ENCODE measurements around the gene MCRIP2.
A peak's percentile ranks its signal among the peaks of the same experiment; 100 is the strongest.

The MCRIP2 gene

GRCh38 chr16:631808-632358 is 9.7 kb upstream of the MCRIP2 start:
- DNase-seq (ENCODE audit: low spot score), result no peak

- DNase-seq (ENCODE audit: low spot score), result no peak
Measured at GRCh38 chr16:632486-633335, 8.9 kb upstream of the MCRIP2 start.

GRCh38 chr16:633336-634050 is 8.1 kb upstream of the MCRIP2 start:
- no peak for DNase-seq (ENCODE audit: low spot score)

GRCh38 chr16:634051-634670 is 7.5 kb upstream of the MCRIP2 start:
- DNase-seq (ENCODE audit: low spot score), result no peak

GRCh38 chr16:634996-635395 is 6.6 kb upstream of the MCRIP2 start:
- DNase-seq (ENCODE audit: low spot score), result no peak

GRCh38 chr16:635573-636205 is 5.9 kb upstream of the MCRIP2 start:
- no peak for DNase-seq (ENCODE audit: low spot score)

GRCh38 chr16:636206-637080 is 5.2 kb upstream of the MCRIP2 start, which contains the start of gene METTL26:
Gene METTL26, minus strand, starts transcription at chr16:636305. Its CDS starts 15 bp downstream, at chr16:636290.
- peak; percentile 94 for DNase-seq (ENCODE audit: low spot score)

GRCh38 chr16:637081-638018 is 4.3 kb upstream of the MCRIP2 start:
- peak; percentile 86 for DNase-seq (ENCODE audit: low spot score)

- no peak for DNase-seq (ENCODE audit: low spot score)
Measured at GRCh38 chr16:638034-638543, 3.5 kb upstream of the MCRIP2 start.

- DNase-seq (ENCODE audit: low spot score), result no peak
Measured at GRCh38 chr16:638836-639235, 2.8 kb upstream of the MCRIP2 start.

- DNase-seq (ENCODE audit: low spot score), result no peak
Measured at GRCh38 chr16:640614-641013, 1.0 kb upstream of the MCRIP2 start.

GRCh38 chr16:642189-643049 is 791 bp downstream of the MCRIP2 start:
- DNase-seq (ENCODE audit: low spot score), result no peak

GRCh38 chr16:643050-643368 is 1.4 kb downstream of the MCRIP2 start:
- DNase-seq (ENCODE audit: low spot score), result no peak

- no peak for DNase-seq (ENCODE audit: low spot score)
Measured at GRCh38 chr16:644556-644955, 2.9 kb downstream of the MCRIP2 start.

GRCh38 chr16:645852-646678 is 4.4 kb downstream of the MCRIP2 start:
- no peak for DNase-seq (ENCODE audit: low spot score)

- no peak for DNase-seq (ENCODE audit: low spot score)
Measured at GRCh38 chr16:646679-647172, 5.1 kb downstream of the MCRIP2 start.

- no peak for DNase-seq (ENCODE audit: low spot score)
Measured at GRCh38 chr16:647173-647902, 5.7 kb downstream of the MCRIP2 start.

Data from CD4-positive, alpha-beta T cell treated with Interleukin-2 at 100 ng/mL for 4 hours (primary cell).